Keratinocyte (primary cell): ENCODE data around the gene STK11IP. TPM values are rescaled to one million over a fixed set of nuclear protein-coding genes. Genes with fewer than 3 reads are reported as not detected.

Experiments used
- DNase-seq: peaks from one replicate; pipeline ENCODE4 v3.0.0-alpha.2; 2011; ENCODE audit warnings: low read depth, missing footprints, low spot score
- FAIRE-seq: peaks from 2 replicates; lab custom pipeline; 2011; peaks lifted over from hg19 to GRCh38; lab: Jason Lieb, UNC
- H2AFZ ChIP-seq: 2 replicates; pipeline ENCODE4 v1.6.0; 2012; ENCODE audit warnings: low read length, control low read depth, inconsistent platforms; ENCODE audit not compliant: control insufficient read depth
- H3K27ac ChIP-seq: 2 replicates; pipeline ENCODE4 v1.5.1; 2011; ENCODE audit warnings: low read length; ENCODE audit not compliant: control insufficient read depth, insufficient read depth
- H3K27me3 ChIP-seq: 3 replicates; pipeline ENCODE4 v1.6.0; 2011; ENCODE audit warnings: low read length; ENCODE audit not compliant: control insufficient read depth, insufficient read depth; ENCODE audit errors: extremely low read depth
- H3K36me3 ChIP-seq, 2 experiments: 2 replicates in 1 of 2; 3 replicates in 1 of 2; pipeline ENCODE4 v1.5.1; 2011; ENCODE audit warnings: low read length in 2 of 2, mild to moderate bottlenecking in 1 of 2; ENCODE audit not compliant: control insufficient read depth in 2 of 2, insufficient read depth in 2 of 2; ENCODE audit errors: extremely low read depth in 1 of 2
- H3K4me1 ChIP-seq: 3 replicates; pipeline ENCODE4 v1.5.1; 2011; ENCODE audit warnings: low read length; ENCODE audit not compliant: control insufficient read depth, insufficient read depth; ENCODE audit errors: extremely low read depth
- H3K4me2 ChIP-seq: 3 replicates; pipeline ENCODE4 v1.6.0; 2011; ENCODE audit warnings: low read depth, low read length; ENCODE audit not compliant: control insufficient read depth, insufficient read depth; ENCODE audit errors: extremely low read depth
- H3K4me3 ChIP-seq, 3 experiments: fragments of 200-600 bp in 1 of 3; sonication (generic) in 1 of 3; 2 replicates in 2 of 3; 3 replicates in 1 of 3; pipeline ENCODE4 v1.5.1; 2011 to 2016; ENCODE audit warnings: low read length in 3 of 3, mild to moderate bottlenecking in 3 of 3, control low read depth in 2 of 3, inconsistent platforms in 1 of 3, low read depth in 1 of 3, mixed read lengths in 1 of 3, mixed run types in 1 of 3, moderate library complexity in 1 of 3; ENCODE audit not compliant: control insufficient read depth in 2 of 3, insufficient read depth in 2 of 3; ENCODE audit errors: extremely low read depth in 1 of 3
- H3K79me2 ChIP-seq: 2 replicates; pipeline ENCODE4 v1.6.0; 2012; ENCODE audit warnings: low read length; ENCODE audit not compliant: control insufficient read depth, insufficient read depth
- H3K9ac ChIP-seq: 3 replicates; pipeline ENCODE4 v1.6.0; 2011; ENCODE audit warnings: low read length; ENCODE audit not compliant: control insufficient read depth, insufficient read depth; ENCODE audit errors: extremely low read depth
- H3K9me1 ChIP-seq: 3 replicates; pipeline ENCODE4 v1.6.0; 2011; ENCODE audit warnings: low read length; ENCODE audit not compliant: control insufficient read depth, insufficient read depth; ENCODE audit errors: extremely low read depth
- H3K9me3 ChIP-seq: 2 replicates; pipeline ENCODE4 v1.5.1; 2012; ENCODE audit warnings: low read depth, low read length; ENCODE audit not compliant: control insufficient read depth
- H4K20me1 ChIP-seq: 3 replicates; pipeline ENCODE4 v1.6.0; 2011; ENCODE audit warnings: low read length; ENCODE audit not compliant: control insufficient read depth, insufficient read depth; ENCODE audit errors: extremely low read depth
- EZH2 ChIP-seq: IDR thresholded peaks from one replicate; pipeline ENCODE4 v1.6.1; 2012; ENCODE audit warnings: inconsistent platforms, mild to moderate bottlenecking, low read length, moderate library complexity
- dilution Hi-C: fragments of 300-500 bp; cut with MboI; formaldehyde crosslinking; loops from one replicate; pipeline ENCODE4 v1.7.0; 2020; ENCODE audit warnings: low sequenced_read_pairs; ENCODE audit not compliant: extremely low pct_ligation_motif_present
- polyA plus RNA-seq, 5 experiments: library from polyadenylated mRNA; depleted of rRNA in 3 of 5; stranded (reverse) in 3 of 5; stranded (forward) in 1 of 5; unstranded in 1 of 5; fragments of >200 nt; gene quantifications; 1 replicate in 1 of 5; 2 replicates in 3 of 5; 3 replicates in 1 of 5; pipeline versions ENCODE4 v1.2.1 to v1.2.3, GENCODE V29; 2011 to 2012; ENCODE audit warnings: missing spikeins in 2 of 5, low read depth in 1 of 5, low replicate concordance in 1 of 5
- TF ChIP-seq, protein P1 (sequence below), 3 experiments: IDR thresholded peaks in 1 of 3; conservative IDR thresholded peaks in 1 of 3; optimal IDR thresholded peaks in 1 of 3; 2 replicates in 2 of 3; 3 replicates in 1 of 3; pipeline versions ENCODE3 to v1.5.1; 2011; ENCODE audit warnings: low read length in 3 of 3, mild to moderate bottlenecking in 3 of 3, moderate library complexity in 2 of 3, control low read depth in 1 of 3, inconsistent platforms in 1 of 3; ENCODE audit not compliant: insufficient read depth in 2 of 3; ENCODE audit errors: extremely low read depth in 1 of 3

STK11IP gene
- polyA plus RNA-seq, 1 donor (not counting 4 experiments of a cell fraction or from before 2014, with no cell fraction given) = 10.0 TPM

DNA sequence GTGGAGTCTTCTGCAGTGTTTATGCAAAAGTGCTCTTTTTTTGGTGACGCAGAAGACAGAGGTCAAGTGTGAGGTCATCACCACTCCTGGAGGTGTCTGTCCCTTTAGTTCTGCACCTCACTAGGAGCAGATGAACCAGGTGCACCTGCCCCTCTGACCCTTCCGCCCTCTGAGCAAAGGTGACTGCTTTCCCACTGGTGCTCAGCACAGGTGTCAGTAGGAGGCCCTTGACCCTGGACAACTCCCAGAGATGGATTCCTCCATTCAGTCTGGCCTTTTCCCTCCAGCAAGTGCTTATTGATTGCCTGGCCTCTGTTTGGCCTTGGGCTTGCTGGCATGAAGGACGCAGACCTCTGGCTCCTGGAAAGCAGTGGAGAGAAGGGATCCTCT, 21.1 kb downstream of the STK11IP start:
- Histone ChIP-seq H2AFZ (no peak overlapping the region), H3K27ac (no peak overlapping the region), H3K36me3 (peaks cover 3 to 14% of the 10 kb centered on the region in 2 experiments), H4K20me1 (no peaks in the 10 kb centered on the region), H3K4me3 (no peak overlapping the region), H3K27me3 (no peaks in the 10 kb centered on the region), H3K9me1 (no peaks in the 10 kb centered on the region), H3K4me1 (no peaks in the 10 kb centered on the region), H3K9ac (no peak overlapping the region), H3K4me2 (no peak overlapping the region), H3K79me2 (no peaks in the 10 kb centered on the region), H3K9me3 (no peaks in the 10 kb centered on the region)
- dilution Hi-C loops = no loop called here
- no peak for TF ChIP-seq EZH2
- TF ChIP-seq, protein P1, sequence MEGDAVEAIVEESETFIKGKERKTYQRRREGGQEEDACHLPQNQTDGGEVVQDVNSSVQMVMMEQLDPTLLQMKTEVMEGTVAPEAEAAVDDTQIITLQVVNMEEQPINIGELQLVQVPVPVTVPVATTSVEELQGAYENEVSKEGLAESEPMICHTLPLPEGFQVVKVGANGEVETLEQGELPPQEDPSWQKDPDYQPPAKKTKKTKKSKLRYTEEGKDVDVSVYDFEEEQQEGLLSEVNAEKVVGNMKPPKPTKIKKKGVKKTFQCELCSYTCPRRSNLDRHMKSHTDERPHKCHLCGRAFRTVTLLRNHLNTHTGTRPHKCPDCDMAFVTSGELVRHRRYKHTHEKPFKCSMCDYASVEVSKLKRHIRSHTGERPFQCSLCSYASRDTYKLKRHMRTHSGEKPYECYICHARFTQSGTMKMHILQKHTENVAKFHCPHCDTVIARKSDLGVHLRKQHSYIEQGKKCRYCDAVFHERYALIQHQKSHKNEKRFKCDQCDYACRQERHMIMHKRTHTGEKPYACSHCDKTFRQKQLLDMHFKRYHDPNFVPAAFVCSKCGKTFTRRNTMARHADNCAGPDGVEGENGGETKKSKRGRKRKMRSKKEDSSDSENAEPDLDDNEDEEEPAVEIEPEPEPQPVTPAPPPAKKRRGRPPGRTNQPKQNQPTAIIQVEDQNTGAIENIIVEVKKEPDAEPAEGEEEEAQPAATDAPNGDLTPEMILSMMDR (optimal IDR thresholded peaks at IDR 0.05 in 1 of 3, IDR thresholded peaks at IDR 0.05 in 1 of 3, conservative IDR thresholded peaks at IDR 0.05 in 1 of 3; ENCODE audit: extremely low read depth in 1 of 3, insufficient read depth in 2 of 3, low read length in 3 of 3) = no peak
- FAIRE-seq (no peak), DNase-seq (no peak)

GRCh38 chr2:219619235-219619634, 21.6 kb downstream of the STK11IP start:
- H4K20me1 ChIP-seq = no peaks in the 10 kb centered on the region
- no peaks in the 10 kb centered on the region for H3K9me3 ChIP-seq
- H3K36me3 ChIP-seq = peaks cover 3 to 14% of the 10 kb centered on the region in 2 experiments
- H3K79me2 ChIP-seq = no peaks in the 10 kb centered on the region
- H2AFZ ChIP-seq = no peak overlapping the region
- TF ChIP-seq, protein P1 (optimal IDR thresholded peaks at IDR 0.05 in 1 of 3, IDR thresholded peaks at IDR 0.05 in 1 of 3, conservative IDR thresholded peaks at IDR 0.05 in 1 of 3; ENCODE audit: extremely low read depth in 1 of 3, insufficient read depth in 2 of 3, low read length in 3 of 3) = peak in 1 of 3 experiments; percentile 17
- no peak for TF ChIP-seq EZH2
- no peaks in the 10 kb centered on the region for H3K27me3 ChIP-seq
- dilution Hi-C loops = no loop called here
- no peak for DNase-seq
- H3K4me1 ChIP-seq = no peaks in the 10 kb centered on the region
- no peak overlapping the region for H3K27ac ChIP-seq
- H3K9me1 ChIP-seq = no peaks in the 10 kb centered on the region
- FAIRE-seq = no peak
- H3K4me3 ChIP-seq = no peak overlapping the region
- no peak overlapping the region for H3K4me2 ChIP-seq
- H3K9ac ChIP-seq = no peak overlapping the region
